GM13977 (cell line): ENCODE results near the gene TSHR.
"Not testable (repeated sequence)": the region's sequence is repeated elsewhere in the genome, so short reads cannot be mapped to it uniquely, and the experiment has no call there.

Source experiments
- DNase-seq: peaks from one replicate; pipeline ENCODE4 v3.0.0; 2012; ENCODE audit warnings: low spot score
- in situ Hi-C: fragments of 300-500 bp; cut with MboI; formaldehyde crosslinking; loops from one replicate; pipeline ENCODE4 v1.12.0; 2022; ENCODE audit warnings: low sequenced_read_pairs, low pct_unique_long_range_greater_than_20kb, mixed read lengths, inconsistent platforms; ENCODE audit not compliant: unreplicated experiment
- TF ChIP-seq, protein P1 (sequence below): IDR thresholded peaks from 2 replicates; pipeline ENCODE4 v1.5.1; 2012; ENCODE audit warnings: mild to moderate bottlenecking, control low read depth; ENCODE audit not compliant: insufficient read depth; ENCODE audit errors: extremely low read depth, missing control alignments

Gene TSHR

DNA sequence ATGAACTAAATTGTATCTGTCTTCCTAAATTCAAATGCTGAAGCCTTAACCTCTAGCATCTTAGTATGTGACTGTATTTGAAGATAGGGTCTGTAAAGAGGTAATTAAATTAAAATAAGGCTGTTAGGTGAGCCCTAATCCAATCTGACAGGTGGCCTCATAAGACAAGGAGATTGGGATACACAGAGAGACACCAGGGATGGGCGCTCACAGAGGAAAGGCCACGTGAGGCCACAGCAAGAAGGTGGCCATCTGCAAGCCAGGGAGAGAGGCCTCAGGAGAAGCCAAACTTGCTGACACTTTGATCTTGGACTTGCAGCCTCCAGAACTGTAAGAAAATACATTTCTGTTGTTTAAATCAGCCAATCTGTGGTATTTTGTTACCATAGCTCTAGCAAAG lies 154.8 kb downstream of the TSHR start:
- TF ChIP-seq, protein P1, sequence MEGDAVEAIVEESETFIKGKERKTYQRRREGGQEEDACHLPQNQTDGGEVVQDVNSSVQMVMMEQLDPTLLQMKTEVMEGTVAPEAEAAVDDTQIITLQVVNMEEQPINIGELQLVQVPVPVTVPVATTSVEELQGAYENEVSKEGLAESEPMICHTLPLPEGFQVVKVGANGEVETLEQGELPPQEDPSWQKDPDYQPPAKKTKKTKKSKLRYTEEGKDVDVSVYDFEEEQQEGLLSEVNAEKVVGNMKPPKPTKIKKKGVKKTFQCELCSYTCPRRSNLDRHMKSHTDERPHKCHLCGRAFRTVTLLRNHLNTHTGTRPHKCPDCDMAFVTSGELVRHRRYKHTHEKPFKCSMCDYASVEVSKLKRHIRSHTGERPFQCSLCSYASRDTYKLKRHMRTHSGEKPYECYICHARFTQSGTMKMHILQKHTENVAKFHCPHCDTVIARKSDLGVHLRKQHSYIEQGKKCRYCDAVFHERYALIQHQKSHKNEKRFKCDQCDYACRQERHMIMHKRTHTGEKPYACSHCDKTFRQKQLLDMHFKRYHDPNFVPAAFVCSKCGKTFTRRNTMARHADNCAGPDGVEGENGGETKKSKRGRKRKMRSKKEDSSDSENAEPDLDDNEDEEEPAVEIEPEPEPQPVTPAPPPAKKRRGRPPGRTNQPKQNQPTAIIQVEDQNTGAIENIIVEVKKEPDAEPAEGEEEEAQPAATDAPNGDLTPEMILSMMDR: no peak
- in situ Hi-C loops: no loop called here
- no peak for DNase-seq

GRCh38 chr14:81113176-81113575 lies 157.8 kb downstream of the TSHR start:
- TF ChIP-seq, protein P1: no peak
- in situ Hi-C loops: no loop called here
- no peak for DNase-seq

GRCh38 chr14:81113945-81114820 lies 158.8 kb downstream of the TSHR start:
- DNase-seq, in situ Hi-C loops: not testable (repeated sequence)

GRCh38 chr14:81120501-81120900 lies 165.1 kb downstream of the TSHR start:
- no peak for DNase-seq
- TF ChIP-seq, protein P1: no peak
- in situ Hi-C loops: no loop called here

DNA sequence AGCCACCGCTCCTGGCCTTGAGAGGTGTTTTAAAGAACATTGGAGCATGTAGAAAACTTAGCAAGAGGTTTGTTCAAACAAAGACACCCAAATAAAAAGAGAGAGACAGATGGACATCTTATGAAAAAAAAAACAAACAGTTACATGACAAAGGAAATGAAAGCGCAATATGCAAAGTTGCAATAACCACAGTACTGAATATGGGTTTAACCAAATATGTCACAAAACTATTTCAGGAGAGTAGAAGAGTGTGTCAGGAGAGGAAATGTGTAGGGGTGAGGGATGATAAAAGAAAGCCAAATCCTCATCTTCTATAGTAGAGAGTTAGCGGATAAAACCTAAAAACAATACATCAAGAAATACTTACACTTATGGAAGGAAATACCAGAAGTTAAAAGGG lies 166.9 kb downstream of the TSHR start:
- DNase-seq: peak; percentile 45
- TF ChIP-seq, protein P1: no peak
- in situ Hi-C loops: no loop called here

DNA sequence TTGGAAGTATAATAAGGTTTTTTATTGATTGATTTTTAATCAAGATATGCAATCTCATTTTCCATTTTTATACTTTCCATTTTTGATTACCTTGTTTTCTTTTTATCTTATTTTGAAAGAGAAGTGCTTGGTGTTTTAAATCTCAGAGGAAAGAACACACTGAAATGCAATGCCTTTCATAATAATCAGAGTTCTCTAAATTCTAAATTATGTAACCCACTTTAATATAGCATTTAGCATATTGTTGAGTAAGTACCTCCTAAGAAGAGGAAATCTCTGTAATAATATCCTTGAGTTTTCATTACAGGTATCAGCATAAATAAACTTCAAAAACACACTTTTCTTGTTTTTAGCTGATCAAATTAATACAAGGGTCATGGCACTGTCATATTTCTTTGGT lies 168.4 kb downstream of the TSHR start:
- DNase-seq: no peak
- in situ Hi-C loops: no loop called here
- TF ChIP-seq, protein P1: no peak

- TF ChIP-seq, protein P1: no peak
- in situ Hi-C loops: no loop called here
- no peak for DNase-seq
These were observed 170.1 kb downstream of the TSHR start for GRCh38 chr14:81125536-81125935.
